Measurements from ENCODE around the gene B3GALT2. TPM values are rescaled to one million over a fixed set of nuclear protein-coding genes. Genes with fewer than 3 reads are reported as not detected.

The B3GALT2 gene
- total and polyA plus RNA-seq, 2 of the 4 experiments (the other 2 are of a cell fraction), result 1.8 to 4.5 TPM

DNA sequence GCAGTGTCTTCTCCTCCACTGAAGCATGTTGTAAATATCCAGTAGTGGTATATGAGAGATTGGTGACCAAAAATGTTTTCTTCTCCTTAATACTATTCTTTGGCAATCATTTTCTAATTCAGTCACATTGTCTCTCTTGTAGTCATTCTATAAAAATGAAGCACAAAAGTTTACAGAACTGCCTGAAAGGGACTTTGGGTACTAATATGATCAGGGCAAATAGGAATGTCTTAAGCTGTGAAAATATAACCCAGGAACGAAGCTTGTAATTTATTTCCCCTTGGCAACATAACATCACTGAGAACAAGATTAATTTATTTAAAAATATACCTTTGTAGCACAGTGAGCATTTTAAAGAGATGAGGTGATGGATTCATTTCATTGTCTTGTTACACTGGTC lies 4.9 kb downstream of the B3GALT2 start:
- in situ Hi-C loops (cut with MboI; ENCODE audit: low sequenced_read_pairs) (loop anchor here (25.0 kb wide), 2 partner anchors 381 to 1106 kb away; no protein-coding TSS in a partner anchor), dilution Hi-C loops (cut with HindIII; ENCODE audit: low sequenced_read_pairs, unreplicated experiment) (no loop called here), intact Hi-C loops (cut with micrococcal nuclease) (loop anchor here (10.0 kb wide), 3 partner anchors 383 to 963 kb away; no protein-coding TSS in a partner anchor)
- Histone ChIP-seq H4K20me1 (ENCODE audit: insufficient read depth, low read length) (peaks cover 7% of the 10 kb centered on the region; the same call in 1 of the 2 replicates), H3K56ac (ENCODE audit: extremely low read depth, insufficient read depth, low read length) (no peak overlapping the region), H3K4me3 (ENCODE audit: insufficient read depth, low read depth, low read length) (no peak overlapping the region), H3K9ac (ENCODE audit: low read depth, low read length) (no peak overlapping the region), H2BK5ac (ENCODE audit: low read depth, low read length, poor library complexity, severe bottlenecking) (no peak overlapping the region), H2AK5ac (ENCODE audit: low read depth, low read length) (no peak overlapping the region), H4K8ac (ENCODE audit: low read depth in 2 of 2, low read length in 2 of 2) (no peak overlapping the region), H2BK15ac (ENCODE audit: low read depth, low read length) (no peak overlapping the region), H3K4me2 (ENCODE audit: low read depth, low read length) (no peak overlapping the region), H3K79me1 (ENCODE audit: low read depth in 1 of 2, low read length in 2 of 2) (peaks cover 10 to 39% of the 10 kb centered on the region in 2 experiments; a peak in 3 of 4 replicates), H3K9me3 (ENCODE audit: control insufficient read depth, insufficient read depth, low read length) (no peaks in the 10 kb centered on the region), H2BK120ac (ENCODE audit: low read depth, low read length) (no peak overlapping the region), H3K4ac (ENCODE audit: low read depth, low read length) (no peak overlapping the region), H4K91ac (ENCODE audit: insufficient read depth, low read depth, low read length) (no peak overlapping the region), H3K18ac (ENCODE audit: low read depth, low read length) (no peak overlapping the region), H3K27me3 (ENCODE audit: control insufficient read depth, insufficient read depth, low read length) (no peaks in the 10 kb centered on the region), H3K4me1 (ENCODE audit: control insufficient read depth, insufficient read depth, low read length) (peaks cover 6% of the 10 kb centered on the region; the same call in 1 of the 2 replicates), H2BK20ac (ENCODE audit: low read depth, low read length) (no peak overlapping the region), H3K14ac (replicated peaks; ENCODE audit: low read depth, low read length) (no peak overlapping the region), H3K9me1 (ENCODE audit: insufficient read depth, low read length) (no peaks in the 10 kb centered on the region), H3K27ac (ENCODE audit: insufficient read depth, low read length) (no peak overlapping the region), H4K5ac (ENCODE audit: low read depth, low read length) (no peak overlapping the region), H2AK9ac (replicated peaks; ENCODE audit: low read depth, low read length, poor library complexity) (no peak overlapping the region), H3K36me3 (ENCODE audit: control insufficient read depth, insufficient read depth, low read length) (no peaks in the 10 kb centered on the region), H2AFZ (replicated peaks; ENCODE audit: low read length, poor library complexity) (no peak overlapping the region), H3K23ac (ENCODE audit: low read depth, low read length) (no peak overlapping the region)
- POLR2A ChIA-PET (ENCODE audit: unreplicated experiment), result no interaction called here
- no peak for TF ChIP-seq NFE2L2 (IDR thresholded peaks at IDR 0.05; ENCODE audit: low read depth, low read length)
- TF ChIP-seq SMC3 (IDR thresholded peaks at IDR 0.05; ENCODE audit: low read depth, low read length), result no peak
- TF ChIP-seq CHD1 (IDR thresholded peaks at IDR 0.05; ENCODE audit: low read depth, low read length), result no peak
- TF ChIP-seq FOS (IDR thresholded peaks at IDR 0.05; ENCODE audit: low read depth, low read length), result no peak
- TF ChIP-seq RFX5 (IDR thresholded peaks at IDR 0.05; ENCODE audit: low read depth, low read length), result no peak
- TF ChIP-seq, protein P1, sequence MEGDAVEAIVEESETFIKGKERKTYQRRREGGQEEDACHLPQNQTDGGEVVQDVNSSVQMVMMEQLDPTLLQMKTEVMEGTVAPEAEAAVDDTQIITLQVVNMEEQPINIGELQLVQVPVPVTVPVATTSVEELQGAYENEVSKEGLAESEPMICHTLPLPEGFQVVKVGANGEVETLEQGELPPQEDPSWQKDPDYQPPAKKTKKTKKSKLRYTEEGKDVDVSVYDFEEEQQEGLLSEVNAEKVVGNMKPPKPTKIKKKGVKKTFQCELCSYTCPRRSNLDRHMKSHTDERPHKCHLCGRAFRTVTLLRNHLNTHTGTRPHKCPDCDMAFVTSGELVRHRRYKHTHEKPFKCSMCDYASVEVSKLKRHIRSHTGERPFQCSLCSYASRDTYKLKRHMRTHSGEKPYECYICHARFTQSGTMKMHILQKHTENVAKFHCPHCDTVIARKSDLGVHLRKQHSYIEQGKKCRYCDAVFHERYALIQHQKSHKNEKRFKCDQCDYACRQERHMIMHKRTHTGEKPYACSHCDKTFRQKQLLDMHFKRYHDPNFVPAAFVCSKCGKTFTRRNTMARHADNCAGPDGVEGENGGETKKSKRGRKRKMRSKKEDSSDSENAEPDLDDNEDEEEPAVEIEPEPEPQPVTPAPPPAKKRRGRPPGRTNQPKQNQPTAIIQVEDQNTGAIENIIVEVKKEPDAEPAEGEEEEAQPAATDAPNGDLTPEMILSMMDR (conservative IDR thresholded peaks at IDR 0.05; ENCODE audit: low read depth, low read length), result no peak
- TF ChIP-seq MAZ (IDR thresholded peaks at IDR 0.05; ENCODE audit: borderline replicate concordance, low read depth, low read length), result no peak
- TF ChIP-seq CEBPB (IDR thresholded peaks at IDR 0.05; ENCODE audit: low read depth, low read length), result no peak
- TF ChIP-seq, protein P2, sequence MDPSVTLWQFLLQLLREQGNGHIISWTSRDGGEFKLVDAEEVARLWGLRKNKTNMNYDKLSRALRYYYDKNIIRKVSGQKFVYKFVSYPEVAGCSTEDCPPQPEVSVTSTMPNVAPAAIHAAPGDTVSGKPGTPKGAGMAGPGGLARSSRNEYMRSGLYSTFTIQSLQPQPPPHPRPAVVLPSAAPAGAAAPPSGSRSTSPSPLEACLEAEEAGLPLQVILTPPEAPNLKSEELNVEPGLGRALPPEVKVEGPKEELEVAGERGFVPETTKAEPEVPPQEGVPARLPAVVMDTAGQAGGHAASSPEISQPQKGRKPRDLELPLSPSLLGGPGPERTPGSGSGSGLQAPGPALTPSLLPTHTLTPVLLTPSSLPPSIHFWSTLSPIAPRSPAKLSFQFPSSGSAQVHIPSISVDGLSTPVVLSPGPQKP (IDR thresholded peaks at IDR 0.05; ENCODE audit: borderline replicate concordance, low read depth, low read length), result no peak
- no peak for TF ChIP-seq MAFK (IDR thresholded peaks at IDR 0.05; ENCODE audit: low read depth, low read length)
- TF ChIP-seq USF2 (IDR thresholded peaks at IDR 0.05; ENCODE audit: low read depth, low read length), result no peak
- DNase-seq (no peak), ATAC-seq (ENCODE audit: low read depth) (no peak)
- no TSS peak for BruUV-seq (replicated peaks)
- WGBS, 2 experiments (ENCODE audit: extremely low coverage in 2 of 2, insufficient read length in 1 of 2), result no CpG with 5 or more reads among the region's 1 CpG
- CTCF ChIA-PET, result interaction anchor here (0.6 to 1.0 kb wide), 2 partner anchors 9 to 156 kb away, joined by 4 to 5 read pairs; no protein-coding TSS in a partner anchor
